GM23248 (cell line): ENCODE data around the gene MXD3. TPM values are rescaled to one million over a fixed set of nuclear protein-coding genes. Genes with fewer than 3 reads are reported as not detected.
A peak's percentile ranks its signal among the peaks of the same experiment; 100 is the strongest.
"Not testable (repeated sequence)": the region's sequence is repeated elsewhere in the genome, so short reads cannot be mapped to it uniquely, and the experiment has no call there.

Experiments used
- DNase-seq: peaks from one replicate; pipeline ENCODE4 v3.0.0-alpha.2; 2015
- H2AFZ ChIP-seq: fragments of 200-600 bp; sonication (generic); 2 replicates; pipeline ENCODE4 v1.6.1; 2016; ENCODE audit warnings: antibody characterized with exemption
- H3F3A ChIP-seq: fragments of 200-600 bp; sonication (generic); 2 replicates; pipeline ENCODE4 v1.6.1; 2016; ENCODE audit warnings: mild to moderate bottlenecking, antibody characterized with exemption, mixed run types; ENCODE audit not compliant: insufficient read depth
- H3K27ac ChIP-seq: fragments of 200-600 bp; sonication (generic); 2 replicates; pipeline ENCODE4 v1.5.1; 2016; ENCODE audit warnings: mild to moderate bottlenecking
- H3K27me3 ChIP-seq: fragments of 200-600 bp; sonication (generic); replicated peaks from 2 replicates; pipeline ENCODE4 v1.6.1; 2016; ENCODE audit warnings: mild to moderate bottlenecking; ENCODE audit not compliant: insufficient read depth
- H3K36me3 ChIP-seq: fragments of 200-600 bp; sonication (generic); 2 replicates; pipeline ENCODE4 v1.6.1; 2016; ENCODE audit warnings: low read depth, mild to moderate bottlenecking
- H3K4me1 ChIP-seq: fragments of 200-600 bp; sonication (generic); 2 replicates; pipeline ENCODE4 v1.6.1; 2016; ENCODE audit warnings: mild to moderate bottlenecking; ENCODE audit not compliant: insufficient read depth
- H3K4me2 ChIP-seq: fragments of 200-600 bp; sonication (generic); one replicate; pipeline ENCODE4 v1.6.1; 2016; ENCODE audit warnings: mild to moderate bottlenecking; ENCODE audit not compliant: unreplicated experiment
- H3K4me3 ChIP-seq: fragments of 200-600 bp; sonication (generic); 2 replicates; pipeline ENCODE4 v1.5.1; 2016; ENCODE audit warnings: mild to moderate bottlenecking
- H3K79me2 ChIP-seq: fragments of 200-600 bp; sonication (generic); 2 replicates; pipeline ENCODE4 v1.6.1; 2016; ENCODE audit warnings: mild to moderate bottlenecking; ENCODE audit not compliant: insufficient read depth
- H3K9ac ChIP-seq: fragments of 200-600 bp; sonication (generic); 2 replicates; pipeline ENCODE4 v1.6.1; 2016; ENCODE audit warnings: mild to moderate bottlenecking
- H3K9me2 ChIP-seq: fragments of 200-600 bp; sonication (generic); 2 replicates; pipeline ENCODE4 v1.6.1; 2016; ENCODE audit warnings: mixed run types, mild to moderate bottlenecking, moderate library complexity; ENCODE audit not compliant: insufficient read depth
- H3K9me3 ChIP-seq: fragments of 200-600 bp; sonication (generic); one replicate; pipeline ENCODE4 v1.6.1; 2017; ENCODE audit warnings: low read depth
- H4K20me1 ChIP-seq: fragments of 200-600 bp; sonication (generic); 2 replicates; pipeline ENCODE4 v1.6.0; 2016; ENCODE audit not compliant: insufficient read depth
- EZH2 ChIP-seq: fragments of 200-600 bp; sonication (generic); IDR thresholded peaks from 2 replicates; pipeline ENCODE4 v1.6.1; 2018; ENCODE audit warnings: antibody characterized with exemption, mild to moderate bottlenecking; ENCODE audit not compliant: insufficient read depth, poor library complexity, severe bottlenecking
- EZH2phosphoT487 ChIP-seq: fragments of 200-600 bp; sonication (generic); IDR thresholded peaks from 2 replicates; pipeline ENCODE4 v1.6.1; 2018; ENCODE audit warnings: antibody characterized with exemption, moderate library complexity, mild to moderate bottlenecking, low read depth; ENCODE audit not compliant: insufficient read depth
- WGBS, 2 experiments: methylation state at CpG; one replicate each; pipeline ENCODE4 v1.1.6; 2015 to 2017; ENCODE audit warnings: low lambda C conversion rate in 2 of 2, low coverage in 1 of 2; ENCODE audit errors: missing lambda C conversion rate in 2 of 2; 5-methylcytosine and 5-hydroxymethylcytosine counted together
- in situ Hi-C: fragments of 300-500 bp; cut with MboI; formaldehyde crosslinking; loops from 2 replicates; pipeline ENCODE4 v1.15.0; 2020
- polyA plus RNA-seq: library from polyadenylated mRNA; unstranded; fragments of >200 nt; fragmentation: Nextera tagmentation; extraction: Ambion mirVana; gene quantifications from 2 replicates; pipeline ENCODE4 v1.2.1, GENCODE V29; 2016
- total RNA-seq: library from RNA; depleted of rRNA; stranded (reverse); fragments of >200 nt; shearing (Covaris generic); gene quantifications from 2 replicates; pipeline ENCODE4 v1.2.3, GENCODE V29; 2014

The MXD3 gene
- total and polyA plus RNA-seq, 2 experiments from 2014 or later, result 6.5 to 7.8 TPM

GRCh38 chr5:177349362-177349647 lies 37.6 kb upstream of the MXD3 start:
- H3K9me2 ChIP-seq, result no peaks in the 10 kb centered on the region
- no peak overlapping the region for H3K4me2 ChIP-seq
- WGBS, 2 experiments, result 72 to 74% methylated on average over 3 of the region's 3 CpGs

DNA sequence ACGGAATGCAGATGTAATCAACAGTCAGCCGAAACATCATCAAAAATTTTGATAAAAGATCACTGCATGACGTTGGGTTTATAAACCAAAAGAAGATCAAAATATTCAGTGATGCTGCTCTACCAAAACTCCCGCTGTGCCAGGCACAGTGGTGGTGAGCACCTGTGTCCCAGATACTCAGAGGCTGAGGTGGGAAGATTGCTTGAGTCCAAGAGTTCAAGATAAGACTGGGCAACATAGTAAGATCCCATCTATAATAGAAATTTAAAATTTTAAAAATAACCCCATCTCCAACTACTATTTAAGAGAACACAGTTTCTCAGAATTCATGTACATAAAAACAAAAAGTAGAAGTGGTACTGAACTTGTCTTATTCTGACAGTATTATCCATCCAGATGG lies 36.0 kb upstream of the MXD3 start:
- TF ChIP-seq EZH2, result no peak
- TF ChIP-seq EZH2phosphoT487, result no peak
- Histone ChIP-seq H2AFZ (no peak overlapping the region), H3K4me3 (no peak overlapping the region), H3K9me3 (no peaks in the 10 kb centered on the region), H3K4me1 (peaks cover 17% of the 10 kb centered on the region), H3K79me2 (peaks cover 86% of the 10 kb centered on the region), H3K4me2 (no peak overlapping the region), H3K9me2 (no peaks in the 10 kb centered on the region), H4K20me1 (no peaks in the 10 kb centered on the region), H3F3A (no peaks in the 10 kb centered on the region), H3K27me3 (no peaks in the 10 kb centered on the region), H3K27ac (no peak overlapping the region), H3K9ac (no peak overlapping the region), H3K36me3 (no peaks in the 10 kb centered on the region; the same call in none of the 2 replicates)
- in situ Hi-C loops, result no loop called here
- 79 to 83% methylated on average over 4 of the region's 4 CpGs for WGBS, 2 experiments
- DNase-seq, result no peak

More at GRCh38 chr5:177349362-177349647, 37.6 kb upstream of the MXD3 start:
- H3K27ac ChIP-seq, result no peak overlapping the region
- peaks cover 17% of the 10 kb centered on the region for H3K4me1 ChIP-seq
- H3K4me3 ChIP-seq, result 0 out of 2 replicates have a peak overlapping the region, but pooled peaks have one; percentile 86
- peaks cover 70% of the 10 kb centered on the region for H3K79me2 ChIP-seq
- no peaks in the 10 kb centered on the region for H4K20me1 ChIP-seq
- H2AFZ ChIP-seq, result no peak overlapping the region
- in situ Hi-C loops, result no loop called here
- no peaks in the 10 kb centered on the region for H3K27me3 ChIP-seq
- TF ChIP-seq EZH2phosphoT487, result no peak
- no peak for TF ChIP-seq EZH2
- H3K9ac ChIP-seq, result 0 out of 2 replicates have a peak overlapping the region, but pooled peaks have one; percentile 90
- H3F3A ChIP-seq, result no peaks in the 10 kb centered on the region
- H3K9me3 ChIP-seq, result no peaks in the 10 kb centered on the region
- no peak for DNase-seq
- no peaks in the 10 kb centered on the region; the same call in 1 of the 2 replicates for H3K36me3 ChIP-seq

DNA sequence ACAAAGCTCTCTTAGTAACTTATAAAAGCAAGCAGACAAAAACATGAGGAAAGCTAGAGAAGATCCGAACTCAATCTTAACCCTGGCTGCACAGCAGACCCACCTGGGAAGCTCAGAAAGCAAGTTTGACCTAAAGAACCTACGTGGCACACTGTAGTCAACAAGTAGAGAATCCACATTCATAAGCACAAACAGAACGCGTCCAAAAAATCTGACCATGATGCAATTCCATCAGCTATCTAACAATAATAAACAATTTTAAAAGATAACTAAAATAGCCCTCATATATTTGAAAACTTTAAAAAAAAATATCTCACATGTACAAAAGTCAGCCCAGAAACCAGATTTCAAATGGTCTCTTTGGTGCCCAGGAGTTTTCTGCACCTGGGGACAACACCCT lies 35.1 kb upstream of the MXD3 start:
- Histone ChIP-seq H3K4me2 (no peak overlapping the region), H3K9me3 (no peaks in the 10 kb centered on the region)

GRCh38 chr5:177344891-177345290 lies 33.2 kb upstream of the MXD3 start:
- no peak overlapping the region for H3K4me2 ChIP-seq
- H3K4me3 ChIP-seq, result no peak overlapping the region
- in situ Hi-C loops, result no loop called here
- H4K20me1 ChIP-seq, result no peaks in the 10 kb centered on the region
- no peaks in the 10 kb centered on the region for H3K9me2 ChIP-seq
- H3K27ac ChIP-seq, result no peak overlapping the region
- TF ChIP-seq EZH2, result no peak
- no peak for TF ChIP-seq EZH2phosphoT487
- WGBS, 2 experiments, result 98 to 100% methylated on average over 6 of the region's 6 CpGs
- H3K36me3 ChIP-seq, result no peaks in the 10 kb centered on the region; the same call in none of the 2 replicates
- H2AFZ ChIP-seq, result no peak overlapping the region
- DNase-seq, result no peak
- H3F3A ChIP-seq, result no peaks in the 10 kb centered on the region
- H3K4me1 ChIP-seq, result peaks cover 8% of the 10 kb centered on the region; the same call in 1 of the 2 replicates
- no peaks in the 10 kb centered on the region for H3K27me3 ChIP-seq
- no peak overlapping the region for H3K9ac ChIP-seq
- peaks cover 100% of the 10 kb centered on the region for H3K79me2 ChIP-seq
- no peaks in the 10 kb centered on the region for H3K9me3 ChIP-seq

More for the DNA sequence above, 35.1 kb upstream of the MXD3 start:
- no peaks in the 10 kb centered on the region for H3F3A ChIP-seq
- H4K20me1 ChIP-seq, result no peaks in the 10 kb centered on the region
- TF ChIP-seq EZH2phosphoT487 (no peak), EZH2 (no peak)
- no peaks in the 10 kb centered on the region for H3K9me2 ChIP-seq
- H2AFZ ChIP-seq, result no peak overlapping the region
- in situ Hi-C loops, result no loop called here
- H3K27me3 ChIP-seq, result no peaks in the 10 kb centered on the region
- no peak overlapping the region for H3K9ac ChIP-seq
- peaks cover 17% of the 10 kb centered on the region for H3K4me1 ChIP-seq
- WGBS, 2 experiments, result 84 to 85% methylated on average over 4 of the region's 4 CpGs
- no peak for DNase-seq
- peaks cover 95% of the 10 kb centered on the region for H3K79me2 ChIP-seq
- no peaks in the 10 kb centered on the region; the same call in none of the 2 replicates for H3K36me3 ChIP-seq
- H3K4me3 ChIP-seq, result no peak overlapping the region
- no peak overlapping the region for H3K27ac ChIP-seq

DNA sequence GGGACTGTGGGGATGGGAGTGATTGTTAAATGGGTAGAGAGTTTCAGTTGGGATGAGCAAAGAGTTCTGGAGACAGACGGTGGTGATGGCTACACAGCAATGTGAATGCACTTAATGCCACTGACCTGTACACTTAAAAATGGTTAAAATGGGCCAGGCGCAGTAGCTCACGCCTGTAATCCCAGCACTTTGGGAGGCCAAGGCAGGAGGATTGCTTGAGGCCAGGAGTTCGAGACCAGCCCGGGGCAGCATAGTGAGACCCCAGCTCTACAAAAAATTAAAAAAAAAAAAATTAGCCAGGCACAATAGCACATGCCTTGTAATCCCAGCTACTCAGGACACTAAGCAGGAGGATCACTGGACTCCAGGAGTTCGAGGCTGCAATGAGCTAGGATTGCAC lies 32.1 kb upstream of the MXD3 start:
- H3K27me3 ChIP-seq, result no peaks in the 10 kb centered on the region
- H3K4me2 ChIP-seq, result no peak overlapping the region
- WGBS, 2 experiments, result 87 to 97% methylated on average over 6 of the region's 6 CpGs
- DNase-seq, result no peak
- no peaks in the 10 kb centered on the region for H4K20me1 ChIP-seq
- in situ Hi-C loops, result no loop called here
- H2AFZ ChIP-seq, result no peak overlapping the region
- no peak overlapping the region for H3K9ac ChIP-seq
- H3K9me2 ChIP-seq, result no peaks in the 10 kb centered on the region
- no peaks in the 10 kb centered on the region for H3K4me1 ChIP-seq
- peaks cover 100% of the 10 kb centered on the region for H3K79me2 ChIP-seq
- H3K36me3 ChIP-seq, result no peaks in the 10 kb centered on the region; the same call in none of the 2 replicates
- no peak overlapping the region for H3K27ac ChIP-seq
- no peak overlapping the region for H3K4me3 ChIP-seq
- H3F3A ChIP-seq, result no peaks in the 10 kb centered on the region
- H3K9me3 ChIP-seq, result no peaks in the 10 kb centered on the region
- no peak for TF ChIP-seq EZH2phosphoT487
- no peak for TF ChIP-seq EZH2

- H3K27me3 ChIP-seq, H3K9ac ChIP-seq, H3K9me3 ChIP-seq, in situ Hi-C loops, H3K4me2 ChIP-seq, H3F3A ChIP-seq, H4K20me1 ChIP-seq, H3K36me3 ChIP-seq, H3K9me2 ChIP-seq, H2AFZ ChIP-seq, H3K27ac ChIP-seq, H3K4me3 ChIP-seq, DNase-seq, H3K4me1 ChIP-seq: not testable (repeated sequence)
- 92 to 96% methylated on average over 14 of the region's 14 CpGs for WGBS, 2 experiments
- peaks cover 94% of the 10 kb centered on the region for H3K79me2 ChIP-seq
Measured at GRCh38 chr5:177343000-177343399, 31.3 kb upstream of the MXD3 start.
